Activated CD4-positive, CD25-positive, alpha-beta regulatory T cell treated with anti-CD3 and anti-CD28 coated beads, Interleukin-2, amount 50 U/mL, for 72 hours (primary cell): ENCODE data around the gene SLC17A3.

Experiments used
- DNase-seq: peaks from one replicate; pipeline ENCODE4 v3.0.0; 2021

Gene SLC17A3

GRCh38 chr6:25874118-25874517 lies at the start of gene SLC17A3:
TSS of gene SLC17A3 (minus strand) at chr6:25874243. CDS start at chr6:25868387, 5,856 bp downstream.
- DNase-seq: no peak

GRCh38 chr6:25922301-25922700 lies 48.3 kb upstream of the SLC17A3 start:
- no peak for DNase-seq

- DNase-seq: no peak
Measured at GRCh38 chr6:25921525-25922203, 47.6 kb upstream of the SLC17A3 start.

- DNase-seq: no peak
Measured at GRCh38 chr6:25919657-25920056, 45.6 kb upstream of the SLC17A3 start.

- no peak for DNase-seq
Measured at GRCh38 chr6:25918083-25918683, 44.1 kb upstream of the SLC17A3 start.

GRCh38 chr6:25916789-25917490 lies 42.9 kb upstream of the SLC17A3 start:
- no peak for DNase-seq

- no peak for DNase-seq
Measured at GRCh38 chr6:25916330-25916729, 42.3 kb upstream of the SLC17A3 start.

GRCh38 chr6:25913741-25914140 lies 39.7 kb upstream of the SLC17A3 start:
- no peak for DNase-seq

- no peak for DNase-seq
Measured at GRCh38 chr6:25911351-25911750, 37.3 kb upstream of the SLC17A3 start.

- no peak for DNase-seq
Measured at GRCh38 chr6:25907475-25908014, 33.5 kb upstream of the SLC17A3 start.

- DNase-seq: no peak
Measured at GRCh38 chr6:25903467-25904099, 29.5 kb upstream of the SLC17A3 start.

- DNase-seq: no peak
Measured at GRCh38 chr6:25902071-25902470, 28.0 kb upstream of the SLC17A3 start.

GRCh38 chr6:25900843-25901242 lies 26.8 kb upstream of the SLC17A3 start:
- no peak for DNase-seq

- DNase-seq: no peak
Measured at GRCh38 chr6:25899580-25900408, 25.8 kb upstream of the SLC17A3 start.

GRCh38 chr6:25899123-25899522 lies 25.1 kb upstream of the SLC17A3 start:
- no peak for DNase-seq

- no peak for DNase-seq
Measured at GRCh38 chr6:25898289-25898977, 24.4 kb upstream of the SLC17A3 start.

GRCh38 chr6:25896252-25896651 lies 22.2 kb upstream of the SLC17A3 start:
- DNase-seq: no peak

GRCh38 chr6:25895771-25896170 lies 21.7 kb upstream of the SLC17A3 start:
- no peak for DNase-seq

- DNase-seq: no peak
Measured at GRCh38 chr6:25893778-25894177, 19.7 kb upstream of the SLC17A3 start.

- no peak for DNase-seq
Measured at GRCh38 chr6:25892877-25893276, 18.8 kb upstream of the SLC17A3 start.
